Colonic mucosa (tissue), 4 donors: ENCODE measurements around the gene CALR. TPM values are rescaled to one million over a fixed set of nuclear protein-coding genes. Genes with fewer than 3 reads are reported as not detected.

Experiments
- DNase-seq: peaks from one replicate; pipeline ENCODE4 v3.0.0-alpha.2; 2020
- H3K27ac ChIP-seq: fragments of 200-600 bp; one replicate; pipeline ENCODE4 v1.8.0; 2021
- H3K27me3 ChIP-seq: fragments of 200-600 bp; one replicate; pipeline ENCODE4 v1.8.0; 2021
- H3K36me3 ChIP-seq: fragments of 200-600 bp; one replicate; pipeline ENCODE4 v1.8.0; 2021
- H3K4me1 ChIP-seq: fragments of 200-600 bp; one replicate; pipeline ENCODE4 v1.8.0; 2021; ENCODE audit warnings: mild to moderate bottlenecking
- H3K4me3 ChIP-seq: fragments of 200-600 bp; one replicate; pipeline ENCODE4 v1.8.0; 2021
- H3K9ac ChIP-seq, 2 donors: one replicate each; pipeline ENCODE4 v1.7.0; 2013; ENCODE audit warnings: control low read depth in 2 of 2, low read depth in 2 of 2, low read length in 2 of 2
- H3K9me3 ChIP-seq: fragments of 200-600 bp; one replicate; pipeline ENCODE4 v1.8.0; 2021
- CTCF ChIP-seq: fragments of 200-600 bp; IDR thresholded peaks from one replicate; pipeline ENCODE4 v1.8.0; 2022; ENCODE audit warnings: antibody characterized with exemption, mild to moderate bottlenecking
- intact Hi-C: fragments of 100-400 bp; cut with DNase I; formaldehyde crosslinking; loops from one replicate; pipeline ENCODE4 v1.14.1; 2022
- total RNA-seq, 2 donors: library from RNA; stranded (reverse); fragmentation: NEBNext Ultra II Directional in 1 of 2; extraction: Animal tissue kit (Norgen Biotek cat#: 25700) in 1 of 2; gene quantifications; one replicate each; pipeline ENCODE4 v1.2.1, GENCODE V29; 2021
- donor health status: healthy.
- donor health status: DM: no; HTN: no; CAD: no.
- donor health status: DM: no; HTN: no; CAD: no.

Gene CALR
- total RNA-seq, 2 donors from 2014 or later, result 682 to 1,848 TPM

GRCh38 chr19:12896460-12896859, 41.9 kb upstream of the CALR start:
- no peaks in the 10 kb centered on the region for H3K36me3 ChIP-seq
- intact Hi-C loops, result no loop called here
- DNase-seq, result no peak
- TF ChIP-seq CTCF, result no peak
- no peak overlapping the region for H3K27ac ChIP-seq
- H3K9ac ChIP-seq, result no peak overlapping the region
- no peaks in the 10 kb centered on the region for H3K9me3 ChIP-seq
- no peaks in the 10 kb centered on the region for H3K27me3 ChIP-seq
- H3K4me1 ChIP-seq, result peaks cover 6% of the 10 kb centered on the region
- H3K4me3 ChIP-seq, result no peak overlapping the region

GRCh38 chr19:12899891-12900518, 38.4 kb upstream of the CALR start:
- no peaks in the 10 kb centered on the region for H3K27me3 ChIP-seq
- no peak for TF ChIP-seq CTCF
- DNase-seq, result no peak
- H3K36me3 ChIP-seq, result no peaks in the 10 kb centered on the region
- intact Hi-C loops, result no loop called here
- no peak overlapping the region for H3K4me3 ChIP-seq
- no peaks in the 10 kb centered on the region for H3K9me3 ChIP-seq
- no peak overlapping the region for H3K9ac ChIP-seq
- H3K4me1 ChIP-seq, result no peaks in the 10 kb centered on the region
- H3K27ac ChIP-seq, result no peak overlapping the region

GRCh38 chr19:12907166-12907565, 31.2 kb upstream of the CALR start:
- Histone ChIP-seq H3K27me3 (no peaks in the 10 kb centered on the region), H3K9ac (no peak overlapping the region), H3K36me3 (no peaks in the 10 kb centered on the region), H3K27ac (no peak overlapping the region), H3K4me3 (no peak overlapping the region), H3K9me3 (no peaks in the 10 kb centered on the region), H3K4me1 (no peaks in the 10 kb centered on the region)
- intact Hi-C loops, result no loop called here
- TF ChIP-seq CTCF, result no peak
- no peak for DNase-seq

- H3K4me1 ChIP-seq, result no peaks in the 10 kb centered on the region
- H3K27ac ChIP-seq, result peak overlapping the region; percentile 30
- H3K36me3 ChIP-seq, result no peaks in the 10 kb centered on the region
- no peak overlapping the region for H3K4me3 ChIP-seq
- no peaks in the 10 kb centered on the region for H3K27me3 ChIP-seq
- no peak for TF ChIP-seq CTCF
- intact Hi-C loops, result no loop called here
- no peaks in the 10 kb centered on the region for H3K9me3 ChIP-seq
- peak overlapping the region in 1 of 2 donors; percentile 43 for H3K9ac ChIP-seq
- no peak for DNase-seq
Observed at GRCh38 chr19:12912571-12912970, 25.8 kb upstream of the CALR start.

- H3K27ac ChIP-seq, result peak overlapping the region; percentile 30
- peak overlapping the region; percentile 14 to 43 for H3K9ac ChIP-seq
- H3K4me3 ChIP-seq, result no peak overlapping the region
- H3K27me3 ChIP-seq, result no peaks in the 10 kb centered on the region
- TF ChIP-seq CTCF, result no peak
- no peaks in the 10 kb centered on the region for H3K9me3 ChIP-seq
- intact Hi-C loops, result no loop called here
- peak; percentile 40 for DNase-seq
- H3K4me1 ChIP-seq, result no peaks in the 10 kb centered on the region
- no peaks in the 10 kb centered on the region for H3K36me3 ChIP-seq
Observed at GRCh38 chr19:12913011-12913561, 25.3 kb upstream of the CALR start.
